Fibroblast of the aortic adventitia (primary cell): ENCODE measurements around the gene PLEKHA4. TPM values are rescaled to one million over a fixed set of nuclear protein-coding genes. Genes with fewer than 3 reads are reported as not detected.
"Not testable (repeated sequence)": the region's sequence is repeated elsewhere in the genome, so short reads cannot be mapped to it uniquely, and the experiment has no call there.

Source experiments
- DNase-seq: peaks from one replicate; pipeline ENCODE4 v3.0.0-alpha.2; 2010; ENCODE audit warnings: low read depth
- H3K4me3 ChIP-seq: 2 replicates; pipeline ENCODE4 v1.5.1; 2011; ENCODE audit warnings: low read depth, mild to moderate bottlenecking, control low read depth, low read length, moderate library complexity
- CTCF ChIP-seq: IDR thresholded peaks from 2 replicates; pipeline ENCODE4 v1.5.1; 2011; ENCODE audit warnings: mild to moderate bottlenecking, low read length, control low read depth, inconsistent platforms; ENCODE audit not compliant: insufficient read depth
- total RNA-seq: library from RNA; depleted of rRNA; stranded (reverse); fragments of >200 nt; gene quantifications from 2 replicates; pipeline ENCODE4 v1.2.3, GENCODE V29; 2012; ENCODE audit warnings: low replicate concordance

PLEKHA4 gene
- total RNA-seq, 1 donor: 28.9 TPM

GRCh38 chr19:48874303-48875135, 6.1 kb upstream of the PLEKHA4 start:
- peak; percentile 53 for DNase-seq
- no peak for TF ChIP-seq CTCF

GRCh38 chr19:48873476-48874302, 5.3 kb upstream of the PLEKHA4 start:
- peak overlapping the region; percentile 100 for H3K4me3 ChIP-seq
- DNase-seq: peak; percentile 55
- TF ChIP-seq CTCF: no peak

More at GRCh38 chr19:48874303-48875135, 6.1 kb upstream of the PLEKHA4 start:
- H3K4me3 ChIP-seq: peak overlapping the region; percentile 100

GRCh38 chr19:48872884-48873475, 4.6 kb upstream of the PLEKHA4 start:
- no peak for TF ChIP-seq CTCF
- H3K4me3 ChIP-seq: peak overlapping the region; percentile 100
- peak; percentile 97 for DNase-seq

GRCh38 chr19:48872182-48872883, 3.9 kb upstream of the PLEKHA4 start, which contains the start of gene PPP1R15A:
PPP1R15A (plus strand) TSS chr19:48872421; CDS start chr19:48873234, 813 bp downstream.
- H3K4me3 ChIP-seq: peak within 1 kb of the TSS; percentile 100
- peak; percentile 98 for DNase-seq
- no peak for TF ChIP-seq CTCF

- not testable (repeated sequence) for H3K4me3 ChIP-seq
These were observed 3.2 kb upstream of the PLEKHA4 start for GRCh38 chr19:48871471-48872181.

GRCh38 chr19:48870048-48870447, 1.6 kb upstream of the PLEKHA4 start:
- no peak for TF ChIP-seq CTCF
- H3K4me3 ChIP-seq: no peak overlapping the region
- DNase-seq: no peak

More at GRCh38 chr19:48871471-48872181, 3.2 kb upstream of the PLEKHA4 start:
- DNase-seq: not testable (repeated sequence)
